Mesenteric fat pad (tissue), 1 donor: ENCODE results near the gene SPATA20. TPM values are rescaled to one million over a fixed set of nuclear protein-coding genes. Genes with fewer than 3 reads are reported as not detected.

Source experiments
- DNase-seq: peaks from one replicate; pipeline ENCODE4 v3.0.0-alpha.2; 2020; ENCODE audit warnings: low spot score
- total RNA-seq: library from RNA; stranded (reverse); fragmentation: NEBNext Ultra II Directional; extraction: Animal tissue kit (Norgen Biotek cat#: 25700); gene quantifications from one replicate; pipeline ENCODE4 v1.2.1, GENCODE V29; 2021
- donor health status: DM: yes; HTN: yes; CAD: no.

SPATA20 gene
- total RNA-seq, 1 donor from 2014 or later = 22.3 TPM

DNA sequence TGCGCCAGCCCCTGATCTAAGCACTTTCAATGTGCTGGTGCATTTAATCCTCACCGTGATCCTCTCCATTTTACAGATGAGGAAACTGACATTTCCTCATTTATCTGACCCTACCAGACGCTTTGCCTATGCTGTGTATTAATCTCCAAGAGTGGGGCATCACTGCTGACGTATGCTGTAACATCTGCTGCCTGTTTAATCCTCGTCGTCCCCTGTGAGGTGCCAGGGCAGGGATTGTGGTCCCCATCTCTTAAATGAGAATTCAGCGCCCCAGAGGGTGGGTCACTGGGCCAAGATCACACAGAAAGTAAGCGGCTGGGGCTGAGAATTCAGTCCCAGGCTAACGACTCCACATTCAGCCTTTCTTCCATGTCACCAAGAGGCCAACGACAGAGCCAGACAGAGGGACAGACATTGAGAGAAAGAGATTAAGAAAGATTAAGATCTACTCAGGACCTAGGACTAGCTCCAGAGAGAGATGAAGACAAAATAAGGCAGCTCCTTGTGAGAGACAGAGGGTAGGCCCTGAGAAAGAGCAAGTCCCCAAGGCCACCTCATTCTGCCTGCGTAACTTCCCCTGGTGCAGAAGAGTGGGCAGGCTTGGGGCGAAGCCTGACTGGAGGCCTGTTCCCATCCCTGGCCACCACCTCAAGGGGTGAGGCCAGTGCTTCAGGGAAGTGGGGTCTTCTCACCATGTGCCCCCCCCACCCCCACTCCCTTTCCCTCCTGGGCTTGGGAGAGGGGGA, 27.1 kb downstream of the SPATA20 start:
- no peak for DNase-seq

DNA sequence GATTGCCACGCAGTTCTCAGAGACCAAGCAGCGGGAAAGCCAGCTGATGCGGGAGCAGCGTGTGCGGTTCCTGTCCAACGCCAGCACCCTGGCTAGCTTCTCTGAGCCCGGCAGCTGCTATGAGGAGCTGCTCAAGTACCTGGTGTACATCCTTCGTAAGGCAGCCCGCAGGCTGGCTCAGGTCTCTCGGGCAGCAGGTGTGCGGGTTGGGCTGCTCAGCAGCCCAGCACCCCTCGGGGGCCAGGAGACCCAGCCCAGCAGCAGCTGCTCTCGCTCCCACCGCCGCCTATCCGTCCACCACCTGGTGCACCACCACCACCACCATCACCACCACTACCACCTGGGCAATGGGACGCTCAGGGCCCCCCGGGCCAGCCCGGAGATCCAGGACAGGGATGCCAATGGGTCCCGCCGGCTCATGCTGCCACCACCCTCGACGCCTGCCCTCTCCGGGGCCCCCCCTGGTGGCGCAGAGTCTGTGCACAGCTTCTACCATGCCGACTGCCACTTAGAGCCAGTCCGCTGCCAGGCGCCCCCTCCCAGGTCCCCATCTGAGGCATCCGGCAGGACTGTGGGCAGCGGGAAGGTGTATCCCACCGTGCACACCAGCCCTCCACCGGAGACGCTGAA, 28.7 kb downstream of the SPATA20 start:
- no peak for DNase-seq

DNA sequence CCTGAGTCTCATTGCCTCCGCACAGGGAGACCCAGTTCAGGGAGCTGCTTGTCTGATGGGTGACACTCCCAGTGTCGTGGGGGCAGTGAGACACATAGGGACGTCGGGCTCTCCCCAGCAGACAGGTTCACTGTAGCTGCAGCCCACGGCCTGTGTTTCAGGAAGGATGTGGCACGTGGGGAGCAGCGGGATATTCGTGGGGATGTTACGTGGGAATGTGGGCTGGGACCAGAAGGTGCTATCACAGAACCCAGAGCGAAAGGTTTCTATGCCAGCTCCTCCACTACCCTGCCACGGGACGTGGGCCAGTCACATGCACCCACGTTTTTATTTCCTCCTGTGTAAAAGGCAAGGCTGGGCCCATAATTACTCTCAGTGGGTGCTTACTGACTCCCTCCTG, 29.9 kb downstream of the SPATA20 start:
- DNase-seq = no peak

DNA sequence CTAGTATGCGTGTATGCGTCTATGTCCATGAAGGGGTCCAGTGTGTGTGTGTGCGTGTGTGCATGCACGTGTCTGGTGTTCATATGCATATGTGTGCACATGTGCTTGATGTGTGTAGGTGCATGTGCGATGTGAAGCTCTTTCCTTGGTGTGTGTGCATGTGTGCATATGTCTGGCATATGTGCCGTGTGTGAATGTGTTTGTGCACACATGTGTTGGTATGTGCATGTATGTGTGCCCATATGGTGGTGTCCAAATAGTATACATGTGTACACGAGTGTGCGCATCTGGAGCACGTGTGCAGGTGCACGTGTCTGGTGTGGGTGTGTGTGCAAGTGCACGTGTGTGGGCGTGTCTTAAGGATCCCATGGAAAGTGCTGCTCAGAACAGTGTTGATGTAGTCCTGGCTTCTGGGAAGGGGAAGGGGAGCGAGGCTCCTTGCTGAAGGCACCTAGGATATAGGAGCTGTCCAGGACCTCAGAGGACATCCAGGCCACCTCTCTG, 30.5 kb downstream of the SPATA20 start:
- no peak for DNase-seq

DNA sequence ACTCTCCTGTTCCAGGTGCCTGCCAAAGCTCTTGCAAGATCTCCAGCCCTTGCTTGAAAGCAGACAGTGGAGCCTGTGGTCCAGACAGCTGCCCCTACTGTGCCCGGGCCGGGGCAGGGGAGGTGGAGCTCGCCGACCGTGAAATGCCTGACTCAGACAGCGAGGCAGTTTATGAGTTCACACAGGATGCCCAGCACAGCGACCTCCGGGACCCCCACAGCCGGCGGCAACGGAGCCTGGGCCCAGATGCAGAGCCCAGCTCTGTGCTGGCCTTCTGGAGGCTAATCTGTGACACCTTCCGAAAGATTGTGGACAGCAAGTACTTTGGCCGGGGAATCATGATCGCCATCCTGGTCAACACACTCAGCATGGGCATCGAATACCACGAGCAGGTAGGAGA, 31.2 kb downstream of the SPATA20 start:
- no peak for DNase-seq

DNA sequence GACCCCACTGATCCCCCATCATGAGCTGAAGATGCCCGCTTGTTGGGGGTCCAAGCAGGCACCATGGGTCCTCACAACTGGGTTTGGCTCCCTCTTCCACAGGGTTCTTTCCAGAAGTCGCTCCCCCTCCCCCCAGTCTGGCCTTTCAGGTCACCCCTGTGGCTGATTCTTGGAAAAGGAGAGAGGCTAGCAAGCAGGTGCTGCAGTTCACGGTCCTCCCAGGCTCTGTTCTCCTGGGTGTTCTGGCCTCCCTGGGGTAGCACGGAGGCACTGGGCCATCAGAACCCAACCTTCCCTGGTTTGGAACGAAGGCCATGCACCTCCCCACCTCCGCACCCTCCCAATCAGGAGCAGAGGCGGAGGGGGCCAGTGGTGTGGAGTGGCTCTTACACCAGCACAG, 32.4 kb downstream of the SPATA20 start:
- DNase-seq = no peak

DNA sequence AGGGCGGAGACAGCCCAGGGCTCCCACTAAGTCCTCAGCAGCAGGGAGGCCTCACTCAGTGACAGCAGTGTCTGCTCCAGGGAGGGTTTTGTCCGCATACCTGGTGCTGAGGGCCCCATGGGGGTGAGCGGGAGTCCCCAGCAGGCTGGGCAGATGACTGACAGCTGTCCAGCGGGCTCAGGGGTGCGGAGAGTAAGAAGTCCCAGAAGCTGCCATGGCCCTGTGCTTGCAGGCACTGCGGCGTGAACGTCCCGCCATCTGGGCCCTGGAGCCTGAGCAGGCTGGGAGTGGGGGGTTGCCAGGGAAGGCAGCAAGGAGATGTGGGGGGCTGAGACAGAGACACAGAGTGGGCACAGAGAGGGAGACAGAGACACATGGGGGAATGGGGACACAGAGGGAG, 33.7 kb downstream of the SPATA20 start:
- no peak for DNase-seq

DNA sequence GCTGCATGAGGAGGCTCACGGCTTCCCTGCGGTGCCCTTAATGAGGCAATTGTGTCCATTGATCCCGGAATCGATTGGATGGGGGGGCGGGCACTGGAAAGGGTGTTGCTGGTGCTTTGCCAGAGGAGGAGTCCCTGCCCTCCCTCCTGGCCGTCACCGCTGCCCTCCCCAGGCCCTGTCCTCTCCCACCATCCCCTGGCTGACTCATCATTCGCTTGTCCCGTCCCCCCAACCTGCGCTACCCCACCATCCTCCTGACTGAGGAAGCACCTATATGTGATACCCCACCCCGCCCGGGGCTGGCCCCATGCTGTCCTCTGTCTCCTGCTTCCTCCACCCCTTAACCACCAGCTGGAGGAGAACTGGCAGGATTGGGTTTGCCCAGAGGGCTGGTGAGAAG, 34.3 kb downstream of the SPATA20 start:
- no peak for DNase-seq

DNA sequence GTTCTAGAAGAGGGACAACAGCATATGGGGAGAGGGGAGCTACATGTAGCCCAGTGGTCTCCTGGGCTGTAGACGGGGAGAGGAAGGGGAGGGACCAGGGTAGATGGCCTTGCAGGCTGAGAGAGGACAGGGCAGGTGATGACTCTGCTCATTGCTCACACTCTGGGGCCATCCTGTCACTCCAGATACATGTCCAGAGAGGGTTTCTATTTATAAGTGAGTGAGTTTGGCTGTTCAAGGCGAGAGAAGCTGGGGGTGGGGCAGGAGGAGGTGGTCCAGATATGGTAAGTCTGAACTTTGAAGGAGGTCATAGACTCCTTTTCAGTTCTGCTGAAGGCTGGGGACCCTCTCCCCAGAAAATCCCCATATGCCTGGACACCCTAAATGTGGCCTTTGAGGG, 35.8 kb downstream of the SPATA20 start:
- no peak for DNase-seq

DNA sequence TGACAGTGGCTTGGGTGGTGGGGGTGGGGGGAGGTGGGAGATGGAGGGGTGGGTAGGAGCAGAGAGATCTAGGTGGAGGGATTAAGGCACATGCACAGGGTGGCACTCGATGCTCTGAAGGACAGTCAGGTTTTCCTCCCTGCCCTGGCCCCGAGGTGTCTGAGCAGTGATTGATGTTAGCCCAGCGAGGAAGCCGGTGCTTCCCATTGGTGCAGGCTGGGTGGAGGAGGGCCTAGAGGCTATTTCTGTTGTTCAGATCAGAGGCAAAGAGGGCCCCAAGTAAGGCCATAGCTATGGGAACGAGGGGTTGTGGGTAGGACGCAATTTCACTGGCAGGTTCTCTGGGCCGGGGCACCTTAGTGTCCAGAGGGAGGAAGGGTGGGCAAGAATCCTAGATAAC, 36.7 kb downstream of the SPATA20 start:
- DNase-seq = no peak

DNA sequence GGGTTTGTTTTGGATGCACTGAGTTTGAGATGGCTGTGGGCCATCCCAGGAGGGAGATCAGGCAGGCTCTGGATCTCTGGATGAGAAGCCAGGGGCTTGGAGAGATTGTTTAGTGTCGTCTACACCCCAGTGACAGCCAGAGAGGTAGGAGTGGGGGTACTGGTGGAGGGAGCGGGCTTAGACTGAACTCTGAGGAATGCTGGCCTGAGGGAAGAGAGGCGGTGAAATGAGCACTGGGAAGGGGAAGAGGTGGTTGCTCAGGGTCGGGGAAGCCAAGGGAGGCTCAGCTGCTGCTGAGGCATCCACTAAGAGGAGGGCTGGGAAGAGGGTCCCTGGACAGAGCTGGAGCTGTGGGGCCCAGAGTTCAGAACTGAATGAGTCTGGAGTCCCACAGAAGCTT, 37.1 kb downstream of the SPATA20 start:
- no peak for DNase-seq

DNA sequence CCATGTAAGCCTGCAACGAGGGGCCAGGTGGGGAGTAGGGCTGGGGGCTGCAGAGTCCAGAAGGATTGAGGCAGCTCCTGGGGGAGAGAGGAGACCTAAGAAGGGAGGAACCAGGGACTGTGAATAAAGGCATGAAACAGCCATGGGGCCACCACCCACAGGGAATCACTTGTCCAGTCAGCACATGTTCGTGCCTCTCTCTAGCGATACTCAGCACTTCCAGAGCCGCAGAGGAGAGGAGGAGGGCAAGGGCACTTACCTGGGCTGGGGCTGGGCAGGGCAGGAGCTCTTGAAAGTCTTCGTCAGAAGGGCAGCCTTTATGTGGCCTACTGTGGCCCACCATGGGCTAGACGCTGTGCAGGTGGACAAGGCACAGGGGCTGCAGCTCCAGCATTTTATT, 37.8 kb downstream of the SPATA20 start:
- no peak for DNase-seq

DNA sequence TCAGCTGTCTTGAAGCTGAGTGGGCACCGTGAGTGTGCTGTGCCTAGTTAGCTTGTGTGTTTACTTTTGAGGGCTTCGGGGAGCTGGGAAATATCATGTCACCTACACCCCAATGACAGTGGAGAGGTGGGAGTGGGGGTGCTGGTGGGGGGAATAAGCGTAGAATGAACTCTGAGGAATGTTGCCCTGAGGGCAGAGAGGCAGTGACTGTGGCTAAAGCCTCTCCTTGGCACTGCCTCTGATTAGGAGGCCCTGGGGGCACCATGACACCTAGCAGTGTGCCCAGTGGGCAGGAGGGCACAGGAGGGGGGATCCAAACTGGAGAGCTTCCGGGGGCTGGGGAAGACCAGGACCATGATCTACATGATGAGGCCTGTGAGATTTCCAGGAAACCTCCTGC, 38.4 kb downstream of the SPATA20 start:
- DNase-seq = no peak

DNA sequence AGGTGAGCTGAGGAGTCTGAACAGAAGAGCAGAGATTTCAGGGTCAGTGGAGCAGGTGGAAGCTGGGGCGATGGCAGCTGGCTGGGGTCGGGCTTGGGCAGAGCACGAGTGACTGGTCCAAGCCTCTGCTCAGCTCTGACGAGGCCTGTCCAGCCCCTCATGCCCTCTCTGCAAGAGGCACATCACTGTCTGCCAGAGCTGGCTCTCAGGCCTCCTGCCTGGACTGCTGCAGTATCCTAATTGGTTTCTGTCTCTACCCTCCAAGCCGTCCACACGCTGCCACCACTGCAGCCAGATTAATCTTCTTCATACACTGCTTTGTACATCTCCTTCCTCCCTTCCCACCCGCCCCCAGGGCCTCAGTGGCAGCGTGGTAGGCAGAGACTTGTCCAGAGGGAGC, 38.9 kb downstream of the SPATA20 start:
- DNase-seq = no peak

DNA sequence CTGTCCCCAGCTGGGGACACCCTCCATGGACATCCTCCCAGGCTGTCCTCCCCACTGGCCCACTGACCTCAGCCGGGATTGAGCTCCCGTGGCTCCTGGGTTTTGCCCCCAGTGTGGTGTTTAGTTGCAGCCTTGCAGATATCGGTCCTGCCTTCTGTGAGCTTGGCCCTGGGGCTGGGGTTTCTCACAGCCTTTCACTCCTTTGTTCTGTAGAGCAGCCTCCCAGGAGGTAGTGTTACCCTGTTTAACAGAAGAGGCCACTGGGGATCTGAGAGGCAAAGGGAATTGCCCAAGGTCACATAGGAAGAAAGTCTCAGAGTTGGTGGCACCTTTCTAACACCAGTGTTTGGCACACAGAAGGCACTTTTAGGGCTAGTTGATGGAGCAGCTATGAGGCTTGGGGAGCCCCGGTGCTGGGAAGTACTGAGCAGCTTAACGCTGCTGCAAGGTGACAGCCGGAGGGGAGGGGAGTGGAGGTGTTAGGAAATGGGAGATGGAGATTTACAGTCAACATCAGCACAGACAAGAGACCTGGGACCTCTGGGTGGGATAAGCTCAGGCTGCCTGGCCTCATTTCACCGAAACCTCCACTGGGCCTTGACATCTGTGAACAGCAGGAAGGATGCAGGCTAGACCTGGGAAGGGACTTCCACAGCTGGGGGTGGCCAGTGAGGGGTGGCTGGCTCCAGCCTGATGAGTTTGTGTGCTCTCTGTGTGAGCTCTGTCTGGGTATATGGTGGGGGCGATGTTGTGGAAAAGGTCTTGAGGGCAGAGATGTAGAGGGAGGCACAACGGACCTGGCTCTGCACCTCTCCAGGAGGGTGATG, 39.7 kb downstream of the SPATA20 start:
- DNase-seq = no peak

DNA sequence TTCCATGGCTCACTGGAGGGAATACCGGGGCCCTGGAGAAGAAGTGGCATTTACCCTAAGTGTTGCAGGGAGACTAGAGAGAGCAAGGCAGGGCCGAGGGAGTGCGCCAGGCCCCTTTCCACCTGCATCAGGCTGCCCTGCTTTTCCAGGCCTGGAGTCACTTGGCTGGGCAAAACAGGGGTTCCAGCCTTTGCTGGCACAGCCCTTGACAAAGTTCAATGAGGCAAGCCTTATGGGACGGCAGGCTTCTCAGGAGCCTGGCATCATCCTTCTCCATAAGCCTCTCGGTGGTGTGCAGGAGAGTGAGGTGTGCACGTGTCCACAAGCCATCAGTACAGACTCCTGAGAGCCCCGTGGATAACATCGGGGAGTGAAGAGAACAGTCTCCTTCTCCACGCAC, 40.6 kb downstream of the SPATA20 start:
- no peak for DNase-seq

DNA sequence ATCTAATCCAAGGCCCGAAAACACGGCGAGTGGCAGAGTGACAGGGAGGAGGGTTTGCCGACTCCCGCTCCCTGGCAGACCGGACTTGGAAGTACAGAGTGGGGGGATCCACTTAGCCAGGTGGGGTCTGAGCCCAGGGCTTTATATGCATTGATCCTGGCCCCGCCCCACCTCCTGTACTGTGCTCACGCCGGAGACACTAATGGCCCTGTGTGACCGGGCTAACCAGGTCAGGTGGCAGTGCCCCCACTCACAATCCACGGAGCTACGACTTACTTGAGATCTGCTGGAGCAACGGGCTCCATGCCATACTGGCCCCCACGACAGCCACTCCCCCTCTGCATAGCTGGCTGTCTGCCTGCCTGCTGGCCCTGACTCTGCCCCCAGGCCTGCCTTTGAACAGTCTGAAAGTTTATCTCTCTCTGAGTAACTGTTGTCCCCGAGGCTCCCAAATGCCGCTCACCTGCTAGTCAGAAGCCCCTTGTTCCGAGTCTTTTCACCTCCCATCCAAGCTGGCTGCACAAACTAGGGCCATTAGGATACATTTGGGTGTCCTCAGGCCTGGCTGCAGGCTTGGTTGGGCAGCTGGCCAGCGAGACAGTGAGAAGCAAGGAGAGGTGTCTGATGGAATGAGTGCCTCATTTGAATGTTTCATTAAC, 41.5 kb downstream of the SPATA20 start:
- no peak for DNase-seq

DNA sequence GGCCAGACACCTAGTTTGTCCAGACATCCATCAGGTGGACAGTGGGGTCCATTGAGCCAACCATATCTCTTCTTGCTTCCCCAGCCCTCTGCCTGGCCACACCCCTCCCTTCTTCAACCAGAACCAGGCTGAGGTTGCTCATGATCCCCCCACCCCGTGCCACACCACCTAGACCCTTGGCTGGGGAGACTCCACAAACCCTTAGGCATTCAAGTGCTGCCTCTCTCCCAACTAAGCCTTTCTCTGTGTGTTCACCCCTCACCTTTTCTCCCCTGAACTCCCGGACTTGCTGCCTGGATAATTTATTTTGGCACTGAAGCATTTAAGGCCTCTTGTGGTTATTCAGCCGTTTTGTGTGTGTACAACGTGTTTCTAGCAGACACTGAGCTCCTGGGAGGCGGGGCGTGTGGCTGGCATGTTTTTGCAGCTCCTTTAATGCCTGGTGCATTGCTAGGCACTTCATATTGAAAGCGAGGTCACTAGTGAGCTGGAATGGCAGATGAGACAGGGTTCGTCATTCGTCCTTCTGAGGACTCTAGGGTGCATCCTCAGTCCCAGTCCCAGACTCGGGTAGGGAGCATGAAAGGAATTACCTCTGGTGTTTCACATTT, 42.2 kb downstream of the SPATA20 start:
- no peak for DNase-seq

DNA sequence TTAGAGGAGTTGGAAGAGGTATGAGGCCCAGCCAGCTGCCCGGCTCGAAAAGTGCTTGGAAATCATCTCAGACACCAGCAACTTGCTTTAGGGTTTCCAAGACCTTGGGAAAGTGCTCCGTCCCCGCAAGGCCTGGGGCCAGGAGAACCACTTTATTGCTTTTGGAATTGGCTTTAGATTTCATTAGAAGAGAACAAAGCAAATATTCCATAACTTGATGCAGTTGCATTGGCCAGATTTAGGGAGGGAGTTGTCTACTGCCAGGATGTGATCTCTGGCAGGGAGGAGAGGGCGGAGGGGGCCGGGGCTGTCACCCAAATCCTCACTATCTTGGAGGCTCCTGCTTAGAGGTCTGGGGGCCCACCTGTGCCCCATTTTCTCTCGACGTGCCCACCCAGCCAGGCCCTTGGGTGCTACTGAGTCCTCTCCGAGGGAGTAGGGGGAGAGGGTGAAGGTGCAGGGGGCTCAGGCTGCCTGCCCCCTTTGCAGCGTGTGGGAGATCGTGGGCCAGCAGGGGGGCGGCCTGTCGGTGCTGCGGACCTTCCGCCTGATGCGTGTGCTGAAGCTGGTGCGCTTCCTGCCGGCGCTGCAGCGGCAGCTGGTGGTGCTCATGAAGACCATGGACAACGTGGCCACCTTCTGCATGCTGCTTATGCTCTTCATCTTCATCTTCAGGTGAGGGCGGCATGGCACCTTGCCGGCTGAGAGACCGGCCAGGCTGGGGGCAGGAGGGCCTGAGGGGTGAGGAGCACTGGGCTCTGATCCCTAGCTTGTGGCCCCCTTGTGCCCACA, 44.2 kb downstream of the SPATA20 start:
- DNase-seq = no peak

DNA sequence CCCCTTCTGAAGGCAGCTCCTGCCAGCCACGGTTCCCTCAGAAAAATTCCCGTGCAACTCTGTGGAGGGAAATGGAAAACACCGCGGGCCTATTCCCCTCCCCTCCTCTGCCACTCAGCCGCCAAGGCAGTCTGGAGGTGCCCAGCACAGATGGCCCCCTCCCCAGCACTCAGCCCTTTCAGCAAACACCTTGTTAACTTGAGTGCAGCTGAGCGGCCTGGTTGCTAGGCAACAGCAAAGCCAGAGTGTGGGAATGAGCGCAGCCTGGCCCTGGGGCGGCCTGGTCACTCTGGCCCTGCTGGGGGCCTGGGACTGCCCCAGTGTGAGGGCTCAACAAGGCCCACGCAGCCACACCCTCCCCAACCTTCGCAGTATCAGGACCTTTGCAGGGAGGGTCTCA, 46.3 kb downstream of the SPATA20 start:
- DNase-seq = no peak
